ENCODE data around the gene INTS1. TPM values are rescaled to one million over a fixed set of nuclear protein-coding genes. Genes with fewer than 3 reads are reported as not detected.

Gene INTS1
- total RNA-seq, 2 donors from 2014 or later, result 61.0 to 141 TPM

GRCh38 chr7:1449951-1450350 is 54.2 kb downstream of the INTS1 start:
- Histone ChIP-seq H3K9ac (ENCODE audit: low read depth in 2 of 2, low read length in 2 of 2) (no peak overlapping the region), H3K4me3 (no peak overlapping the region), H3K36me3 (no peaks in the 10 kb centered on the region), H3K27me3 (no peaks in the 10 kb centered on the region), H3K9me3 (no peaks in the 10 kb centered on the region), H3K27ac (no peak overlapping the region), H3K4me1 (no peaks in the 10 kb centered on the region)
- no peak for DNase-seq
- intact Hi-C loops (cut with DNase I), result no loop called here
- no peak for TF ChIP-seq CTCF (IDR thresholded peaks at IDR 0.05)

GRCh38 chr7:1449501-1449900 is 54.7 kb downstream of the INTS1 start:
- DNase-seq, result no peak
- TF ChIP-seq CTCF (IDR thresholded peaks at IDR 0.05), result no peak
- Histone ChIP-seq H3K4me1 (no peaks in the 10 kb centered on the region), H3K27me3 (no peaks in the 10 kb centered on the region), H3K4me3 (no peak overlapping the region), H3K36me3 (no peaks in the 10 kb centered on the region), H3K27ac (no peak overlapping the region), H3K9me3 (no peaks in the 10 kb centered on the region), H3K9ac (ENCODE audit: low read depth in 2 of 2, low read length in 2 of 2) (no peak overlapping the region)
- intact Hi-C loops (cut with DNase I), result no loop called here

- no peak for DNase-seq
- Histone ChIP-seq H3K9ac (ENCODE audit: low read depth in 2 of 2, low read length in 2 of 2) (no peak overlapping the region), H3K27me3 (no peaks in the 10 kb centered on the region), H3K27ac (no peak overlapping the region), H3K4me3 (no peak overlapping the region), H3K4me1 (no peaks in the 10 kb centered on the region), H3K36me3 (no peaks in the 10 kb centered on the region), H3K9me3 (no peaks in the 10 kb centered on the region)
- intact Hi-C loops (cut with DNase I), result no loop called here
- no peak for TF ChIP-seq CTCF (IDR thresholded peaks at IDR 0.05)
These were observed 55.2 kb downstream of the INTS1 start for GRCh38 chr7:1448958-1449357.

GRCh38 chr7:1447551-1448244 is 56.5 kb downstream of the INTS1 start:
- Histone ChIP-seq H3K27me3 (no peaks in the 10 kb centered on the region), H3K9me3 (no peaks in the 10 kb centered on the region), H3K9ac (ENCODE audit: low read depth in 2 of 2, low read length in 2 of 2) (no peak overlapping the region), H3K36me3 (no peaks in the 10 kb centered on the region), H3K27ac (peak overlapping the region; percentile 57), H3K4me1 (no peaks in the 10 kb centered on the region), H3K4me3 (no peak overlapping the region)
- no peak for DNase-seq
- intact Hi-C loops (cut with DNase I), result no loop called here
- no peak for TF ChIP-seq CTCF (IDR thresholded peaks at IDR 0.05)

- no peak for TF ChIP-seq CTCF (IDR thresholded peaks at IDR 0.05)
- Histone ChIP-seq H3K4me1 (no peaks in the 10 kb centered on the region), H3K9me3 (no peaks in the 10 kb centered on the region), H3K27me3 (no peaks in the 10 kb centered on the region), H3K4me3 (no peak overlapping the region), H3K9ac (ENCODE audit: low read depth in 2 of 2, low read length in 2 of 2) (no peak overlapping the region), H3K27ac (peak overlapping the region; percentile 57), H3K36me3 (no peaks in the 10 kb centered on the region)
- no peak for DNase-seq
- intact Hi-C loops (cut with DNase I), result no loop called here
These were observed 57.1 kb downstream of the INTS1 start for GRCh38 chr7:1447112-1447511.
